HCT116 (cell line): Measurements from ENCODE around the gene BTD. TPM values are rescaled to one million over a fixed set of nuclear protein-coding genes. Genes with fewer than 3 reads are reported as not detected.

Experiments used
- ATAC-seq: fragments of 200-7000 bp; cut with Tn5 transposase; 2 replicates; pipeline ENCODE4 v1.9.1; 2020; ENCODE audit warnings: mild to moderate bottlenecking, moderate library complexity
- BruUV-seq: library from RNA; stranded (reverse); fragments of 400-500 nt; replicated peaks from 2 replicates; lab custom pipeline; 2021; lab: Mats Ljungman, UMichigan
- CTCF ChIA-PET: fragments of 300-600 bp; sonication (Branson Sonifier 250); formaldehyde crosslinking; loops from one replicate; lab custom pipeline; 2021; ENCODE audit warnings: antibody characterized with exemption; lab: Charles Lee
- POLR2A ChIA-PET: fragments of 300-600, 350-600 bp; sonication (Branson Sonifier 250); formaldehyde crosslinking; loops from one replicate; lab custom pipeline; 2021; ENCODE audit warnings: antibody characterized with exemption; lab: Charles Lee
- RAD21 ChIA-PET, 2 experiments: fragments of 300-600 bp; sonication (Branson Sonifier 250); formaldehyde crosslinking; loops; one replicate each; lab custom pipeline; 2023; ENCODE audit warnings: low total read pairs in 2 of 2; ENCODE audit not compliant: uncharacterized antibody in 2 of 2, unreplicated experiment in 2 of 2, low non-redundant PET in 1 of 2; lab: Charles Lee
- DNase-seq: peaks from one replicate; pipeline ENCODE4 v3.0.0-alpha.2; 2010; ENCODE audit warnings: low read depth, low spot score
- H2AFZ ChIP-seq: fragments of 200-600 bp; shearing (Covaris generic), sonication (generic); 2 replicates; pipeline ENCODE4 v1.6.1; 2017; ENCODE audit warnings: low read depth, mixed run types, mixed read lengths, antibody characterized with exemption, low read length; ENCODE audit not compliant: poor library complexity, severe bottlenecking
- H3K27ac ChIP-seq: 2 replicates; pipeline ENCODE4 v1.5.1; 2012; ENCODE audit warnings: low read depth, low read length
- H3K27me3 ChIP-seq: fragments of 200-600 bp; sonication (generic); 2 replicates; pipeline ENCODE4 v1.6.1; 2016; ENCODE audit warnings: mixed run types, low read length, mixed read lengths; ENCODE audit not compliant: insufficient read depth
- H3K36me3 ChIP-seq, 2 experiments: fragments of 200-500 bp in 1 of 2; fragments of 200-600 bp in 1 of 2; sonication (Bioruptor generic) in 1 of 2; sonication (generic) in 1 of 2; 2 replicates each; pipeline versions ENCODE4 v1.5.1 to v1.6.1; 2014 to 2016; ENCODE audit warnings: low read length in 2 of 2, inconsistent platforms in 1 of 2, mixed read lengths in 1 of 2, mixed run types in 1 of 2; ENCODE audit not compliant: insufficient read depth in 2 of 2, control insufficient read depth in 1 of 2
- H3K4me1 ChIP-seq, 2 experiments: fragments of 200-600 bp in 1 of 2; sonication (generic) in 1 of 2; 2 replicates each; pipeline versions ENCODE4 v1.5.1 to v1.6.1; 2012 to 2017; ENCODE audit warnings: low read length in 2 of 2, inconsistent platforms in 1 of 2, mild to moderate bottlenecking in 1 of 2, mixed read lengths in 1 of 2, mixed run types in 1 of 2, moderate library complexity in 1 of 2; ENCODE audit not compliant: insufficient read depth in 2 of 2, control insufficient read depth in 1 of 2
- H3K4me2 ChIP-seq: fragments of 200-600 bp; sonication (generic); 2 replicates; pipeline ENCODE4 v1.6.1; 2017; ENCODE audit warnings: mixed run types, low read length, mixed read lengths
- H3K4me3 ChIP-seq, 2 experiments: fragments of 200-600 bp in 1 of 2; sonication (generic) in 1 of 2; replicated peaks in 1 of 2; 2 replicates each; pipeline ENCODE4 v1.5.1; 2011 to 2016; ENCODE audit warnings: low read length in 2 of 2, control low read depth in 1 of 2, low read depth in 1 of 2, mild to moderate bottlenecking in 1 of 2, mixed read lengths in 1 of 2, mixed run types in 1 of 2
- H3K79me2 ChIP-seq: fragments of 200-600 bp; sonication (generic); 2 replicates; pipeline ENCODE4 v1.6.1; 2017; ENCODE audit warnings: mild to moderate bottlenecking, mixed run types, low read length, moderate library complexity, mixed read lengths; ENCODE audit not compliant: insufficient read depth
- H3K9ac ChIP-seq: fragments of 200-600 bp; sonication (generic); 2 replicates; pipeline ENCODE4 v1.6.1; 2016; ENCODE audit warnings: low read length, mixed read lengths
- H3K9me2 ChIP-seq: fragments of 200-600 bp; sonication (generic), shearing (Covaris generic); 2 replicates; pipeline ENCODE4 v1.6.1; 2017; ENCODE audit warnings: mixed run types, mild to moderate bottlenecking, moderate library complexity; ENCODE audit not compliant: insufficient read depth
- H3K9me3 ChIP-seq, 2 experiments: fragments of 200-500 bp in 1 of 2; fragments of 200-600 bp in 1 of 2; sonication (Bioruptor generic) in 1 of 2; sonication (generic) in 1 of 2; 2 replicates each; pipeline ENCODE4 v1.6.1; 2014 to 2017; ENCODE audit warnings: low read length in 2 of 2, mixed read lengths in 2 of 2, inconsistent platforms in 1 of 2, low read depth in 1 of 2, mild to moderate bottlenecking in 1 of 2, mixed run types in 1 of 2, moderate library complexity in 1 of 2; ENCODE audit not compliant: control insufficient read depth in 1 of 2, insufficient read depth in 1 of 2
- H4K20me1 ChIP-seq: fragments of 200-600 bp; sonication (generic), shearing (Covaris generic); 2 replicates; pipeline ENCODE4 v1.6.1; 2017; ENCODE audit warnings: mixed run types, mild to moderate bottlenecking, moderate library complexity; ENCODE audit not compliant: insufficient read depth
- CBX3 ChIP-seq: IDR thresholded peaks from 2 replicates; pipeline ENCODE4 v1.6.1; 2012; ENCODE audit warnings: low read depth
- CEBPB ChIP-seq: IDR thresholded peaks from 2 replicates; pipeline ENCODE4 v1.6.1; 2012; ENCODE audit warnings: low read depth
- EGR1 ChIP-seq: IDR thresholded peaks from 2 replicates; pipeline ENCODE4 v1.6.1; 2012; ENCODE audit warnings: low read depth
- ELF1 ChIP-seq: IDR thresholded peaks from 2 replicates; pipeline ENCODE4 v1.6.1; 2012; ENCODE audit warnings: low read depth, borderline replicate concordance
- EZH2phosphoT487 ChIP-seq: fragments of 200-600 bp; IDR thresholded peaks from 2 replicates; pipeline ENCODE4 v1.6.1; 2018; ENCODE audit warnings: antibody characterized with exemption, borderline replicate concordance
- FOSL1 ChIP-seq: IDR thresholded peaks from 2 replicates; pipeline ENCODE4 v1.6.1; 2012; ENCODE audit warnings: low read depth
- JUND ChIP-seq: IDR thresholded peaks from 2 replicates; pipeline ENCODE4 v1.6.1; 2012
- MAX ChIP-seq: IDR thresholded peaks from 2 replicates; pipeline ENCODE4 v1.6.1; 2012
- POLR2A ChIP-seq: IDR thresholded peaks from 2 replicates; pipeline ENCODE4 v1.7.0; 2011; ENCODE audit warnings: borderline replicate concordance; ENCODE audit not compliant: insufficient read depth, insufficient read length; ENCODE audit errors: extremely low read depth
- POLR2AphosphoS5 ChIP-seq: IDR thresholded peaks from 2 replicates; pipeline ENCODE4 v1.6.1; 2011; ENCODE audit warnings: mild to moderate bottlenecking, low read depth, low read length, moderate library complexity
- REST ChIP-seq: IDR thresholded peaks from 2 replicates; pipeline ENCODE4 v1.6.1; 2012; ENCODE audit warnings: low read depth
- SRF ChIP-seq: IDR thresholded peaks from 2 replicates; pipeline ENCODE4 v1.6.1; 2012; ENCODE audit warnings: low read depth
- TCF7L2 ChIP-seq: IDR thresholded peaks from 2 replicates; pipeline ENCODE4 v1.7.0; 2011; ENCODE audit warnings: borderline replicate concordance, inconsistent platforms; ENCODE audit not compliant: insufficient read depth, insufficient read length; ENCODE audit errors: extremely low read depth
- ZFX ChIP-seq: fragments of 450-650 bp; IDR thresholded peaks from 2 replicates; pipeline ENCODE4 v1.6.1; 2017
- ZNF274 ChIP-seq: fragments of 200-500 bp; sonication (Bioruptor generic); IDR thresholded peaks from 2 replicates; pipeline ENCODE4 v1.6.1; 2014; ENCODE audit warnings: mild to moderate bottlenecking, low read depth, low read length, inconsistent platforms
- intact Hi-C: fragments of 100-400 bp; cut with micrococcal nuclease; formaldehyde crosslinking; loops from 2 replicates; pipeline ENCODE4 v1.10.0; 2022
- total RNA-seq: library from RNA; stranded (reverse); gene quantifications from one replicate; pipeline ENCODE4 v1.2.1, GENCODE V29; 2021; ENCODE audit not compliant: unreplicated experiment
- TF ChIP-seq, protein P1 (sequence below): IDR thresholded peaks from 2 replicates; pipeline ENCODE4 v1.6.1; 2012

The BTD gene
- total RNA-seq, 1 experiment from 2014 or later, result 5.0 TPM

GRCh38 chr3:15649341-15649740 is 47.8 kb downstream of the BTD start:
- DNase-seq, result no peak
- CTCF ChIA-PET, result no interaction called here
- Histone ChIP-seq H3K9ac (no peak overlapping the region), H3K9me3 (no peaks in the 10 kb centered on the region), H3K79me2 (no peaks in the 10 kb centered on the region), H3K4me2 (no peak overlapping the region), H3K4me3 (no peak overlapping the region), H3K27me3 (no peaks in the 10 kb centered on the region), H3K9me2 (no peaks in the 10 kb centered on the region), H4K20me1 (no peaks in the 10 kb centered on the region), H3K27ac (no peak overlapping the region), H2AFZ (no peak overlapping the region), H3K4me1 (peaks cover 29 to 43% of the 10 kb centered on the region in 2 experiments), H3K36me3 (no peaks in the 10 kb centered on the region)
- POLR2A ChIA-PET, result no interaction called here
- no TSS peak for BruUV-seq
- ATAC-seq, result no peak
- RAD21 ChIA-PET, result no interaction called here
- intact Hi-C loops, result no loop called here
- TF ChIP-seq REST, result no peak

GRCh38 chr3:15649858-15650257 is 48.3 kb downstream of the BTD start:
- Histone ChIP-seq H3K27ac (no peak overlapping the region), H3K4me2 (no peak overlapping the region)
- TF ChIP-seq FOSL1, result no peak
- no peak for TF ChIP-seq ZNF274
- no peak for TF ChIP-seq ELF1
- no peak for TF ChIP-seq MAX
- no peak for TF ChIP-seq JUND
- TF ChIP-seq TCF7L2, result no peak
- TF ChIP-seq POLR2A, result no peak
- no peak for TF ChIP-seq ZFX
- TF ChIP-seq CBX3, result no peak
- TF ChIP-seq EGR1, result no peak
- no peak for TF ChIP-seq CEBPB
- no peak for TF ChIP-seq SRF
- no peak for TF ChIP-seq EZH2phosphoT487
- TF ChIP-seq, protein P1, sequence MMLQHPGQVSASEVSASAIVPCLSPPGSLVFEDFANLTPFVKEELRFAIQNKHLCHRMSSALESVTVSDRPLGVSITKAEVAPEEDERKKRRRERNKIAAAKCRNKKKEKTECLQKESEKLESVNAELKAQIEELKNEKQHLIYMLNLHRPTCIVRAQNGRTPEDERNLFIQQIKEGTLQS, result no peak
- no peak for TF ChIP-seq POLR2AphosphoS5

More at GRCh38 chr3:15649858-15650257, 48.3 kb downstream of the BTD start:
- H2AFZ ChIP-seq, result no peak overlapping the region
- no TSS peak for BruUV-seq
- H3K4me1 ChIP-seq, result peaks cover 29 to 38% of the 10 kb centered on the region in 2 experiments
- H4K20me1 ChIP-seq, result no peaks in the 10 kb centered on the region
- ATAC-seq (no peak), DNase-seq (no peak)
- no peak overlapping the region for H3K9ac ChIP-seq
- ChIA-PET POLR2A (no interaction called here), RAD21 (no interaction called here), CTCF (no interaction called here)
- no peaks in the 10 kb centered on the region for H3K27me3 ChIP-seq
- no peaks in the 10 kb centered on the region for H3K79me2 ChIP-seq
- intact Hi-C loops, result no loop called here
- H3K36me3 ChIP-seq, result no peaks in the 10 kb centered on the region
- no peaks in the 10 kb centered on the region for H3K9me3 ChIP-seq
- no peak overlapping the region for H3K4me3 ChIP-seq
- H3K9me2 ChIP-seq, result no peaks in the 10 kb centered on the region
